Stomach (tissue), 9 donors: ENCODE measurements around the gene SCGB1A1. TPM values are rescaled to one million over a fixed set of nuclear protein-coding genes. Genes with fewer than 3 reads are reported as not detected.
"Not testable (repeated sequence)": the region's sequence is repeated elsewhere in the genome, so short reads cannot be mapped to it uniquely, and the experiment has no call there.

Experiments used
- DNase-seq, 2 donors: peaks; one replicate each; pipeline versions ENCODE4 v3.0.0 to v3.0.0-alpha.2; 2013 to 2019
- H3K27ac ChIP-seq, 5 donors: fragments of 200-600 bp in 4 of 5; sonication (generic) in 4 of 5; one replicate each; pipeline ENCODE4 v1.5.1; 2013 to 2019; ENCODE audit warnings: mild to moderate bottlenecking in 1 of 5, moderate library complexity in 1 of 5
- H3K27me3 ChIP-seq, 3 donors: fragments of 200-600 bp; sonication (generic); one replicate each; pipeline ENCODE4 v1.5.1; 2017 to 2019; ENCODE audit warnings: mixed run types in 1 of 3
- H3K36me3 ChIP-seq, 4 donors: fragments of 200-600 bp; sonication (generic); 1 replicate in 3 of 4; 2 replicates in 1 of 4; pipeline ENCODE4 v1.5.1; 2016 to 2019
- H3K4me1 ChIP-seq, 4 donors: fragments of 200-600 bp; sonication (generic); one replicate each; pipeline ENCODE4 v1.5.1; 2016 to 2019
- H3K4me3 ChIP-seq, 4 donors: fragments of 200-600 bp; sonication (generic) in 3 of 4; one replicate each; pipeline ENCODE4 v1.5.1; 2016 to 2019; ENCODE audit warnings: mild to moderate bottlenecking in 1 of 4
- H3K9me3 ChIP-seq, 4 donors: fragments of 200-600 bp; sonication (generic); one replicate each; pipeline ENCODE4 v1.5.1; 2016 to 2019
- EP300 ChIP-seq: sonication (generic); formaldehyde crosslinking; IDR thresholded peaks from one replicate; pipeline ENCODE4 v1.6.1; 2017; ENCODE audit warnings: antibody characterized with exemption
- POLR2A ChIP-seq, 4 donors: fragments of 450-650 bp; IDR thresholded peaks; one replicate each; pipeline ENCODE4 v1.6.1; 2016; ENCODE audit warnings: antibody characterized with exemption in 4 of 4, control low read depth in 2 of 4, mild to moderate bottlenecking in 1 of 4, moderate library complexity in 1 of 4
- POLR2AphosphoS5 ChIP-seq, 3 donors: sonication (generic); formaldehyde crosslinking; IDR thresholded peaks; one replicate each; pipeline ENCODE4 v1.6.1; 2016; ENCODE audit warnings: antibody characterized with exemption in 3 of 3
- WGBS, 5 donors: extraction: QIAGEN DNeasy Blood & Tissue Kit in 3 of 5; methylation state at CpG; one replicate each; pipeline versions ENCODE4 v1.1.5 to v1.1.7; 2013 to 2018; 5-methylcytosine and 5-hydroxymethylcytosine counted together
- intact Hi-C: fragments of 100-400 bp; cut with DNase I; formaldehyde crosslinking; loops from one replicate; pipeline ENCODE4 v1.15.1; 2023; ENCODE audit warnings: low total_unique reads
- polyA plus RNA-seq, 3 donors: library from polyadenylated mRNA; stranded (reverse); fragments of 200-250 nt; gene quantifications; one replicate each; pipeline ENCODE4 v1.2.3, GENCODE V29; 2013
- total RNA-seq, 5 donors: library from RNA; depleted of rRNA; stranded (reverse); fragments of >200 nt; gene quantifications; one replicate each; pipeline versions ENCODE4 v1.1.0 to v1.2.3, GENCODE V29; 2014 to 2016
- TF ChIP-seq, protein P1 (sequence below), 7 experiments: fragments of 450-650 bp in 4 of 7; fragments of 200-600 bp in 3 of 7; sonication (generic) in 3 of 7; IDR thresholded peaks; one replicate each; pipeline ENCODE4 v1.5.1; 2016 to 2019; ENCODE audit warnings: antibody characterized with exemption in 7 of 7, control low read depth in 2 of 7, mild to moderate bottlenecking in 1 of 7
- donor health status: healthy with polysubstance abuse.
- donor health status: Bipolar disorder and iron deficiency.
- donor health status: healthy.

The SCGB1A1 gene
- total and polyA plus RNA-seq, 8 donors = 2.6 to 53.9 (median 11.2) TPM; not detected in 5

- intact Hi-C loops = no loop called here
- peak; percentile 53 to 90 for DNase-seq
- WGBS, 5 donors = 32 to 47% (median 46%) methylated on average over 5 of the region's 5 CpGs
- H3K4me1 ChIP-seq = peaks cover 20 to 46% (median 32%) of the 10 kb centered on the region in 4 donors
- no peaks in the 10 kb centered on the region for H3K27me3 ChIP-seq
- TF ChIP-seq POLR2A (IDR thresholded peaks at IDR 0.05) (no peak), POLR2AphosphoS5 (IDR thresholded peaks at IDR 0.05) (peak in 2 of 3 donors; percentile 25 to 34)
- no peaks in the 10 kb centered on the region for H3K9me3 ChIP-seq
- peak overlapping the region in 4 of 5 donors; percentile 64 to 89 (median 85) for H3K27ac ChIP-seq
- H3K36me3 ChIP-seq = no peaks in the 10 kb centered on the region
- no peak overlapping the region for H3K4me3 ChIP-seq
Measured at GRCh38 chr11:62445314-62445740, 26.5 kb downstream of the SCGB1A1 start.

DNA sequence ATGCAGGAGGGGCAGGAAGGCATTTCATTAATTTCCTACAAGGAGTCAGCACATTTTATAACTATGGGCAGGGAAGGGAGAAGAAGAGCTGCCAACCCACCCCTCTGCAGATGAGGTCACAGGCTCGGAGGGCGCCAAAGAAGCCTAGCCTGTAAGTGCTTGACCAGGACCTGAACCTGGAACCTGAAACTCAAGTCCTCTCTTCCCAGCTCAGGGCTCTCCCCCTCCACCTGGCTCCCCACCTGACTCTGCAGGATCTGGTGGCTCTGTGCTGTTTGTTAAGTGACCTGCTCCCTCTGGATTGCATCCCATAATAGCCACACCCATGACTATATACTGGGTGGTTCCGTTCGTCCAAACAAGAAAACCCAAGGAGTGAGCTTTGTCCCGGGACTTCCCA, 27.3 kb downstream of the SCGB1A1 start:
- Histone ChIP-seq H3K27ac (peak overlapping the region in 3 of 5 donors; percentile 85 to 89 (median 85)), H3K36me3 (no peaks in the 10 kb centered on the region), H3K4me3 (no peak overlapping the region), H3K27me3 (no peaks in the 10 kb centered on the region), H3K9me3 (no peaks in the 10 kb centered on the region), H3K4me1 (peaks cover 19 to 38% (median 28%) of the 10 kb centered on the region in 4 donors)
- no peak for TF ChIP-seq EP300
- TF ChIP-seq POLR2A (IDR thresholded peaks at IDR 0.05) = no peak
- TF ChIP-seq, protein P1, sequence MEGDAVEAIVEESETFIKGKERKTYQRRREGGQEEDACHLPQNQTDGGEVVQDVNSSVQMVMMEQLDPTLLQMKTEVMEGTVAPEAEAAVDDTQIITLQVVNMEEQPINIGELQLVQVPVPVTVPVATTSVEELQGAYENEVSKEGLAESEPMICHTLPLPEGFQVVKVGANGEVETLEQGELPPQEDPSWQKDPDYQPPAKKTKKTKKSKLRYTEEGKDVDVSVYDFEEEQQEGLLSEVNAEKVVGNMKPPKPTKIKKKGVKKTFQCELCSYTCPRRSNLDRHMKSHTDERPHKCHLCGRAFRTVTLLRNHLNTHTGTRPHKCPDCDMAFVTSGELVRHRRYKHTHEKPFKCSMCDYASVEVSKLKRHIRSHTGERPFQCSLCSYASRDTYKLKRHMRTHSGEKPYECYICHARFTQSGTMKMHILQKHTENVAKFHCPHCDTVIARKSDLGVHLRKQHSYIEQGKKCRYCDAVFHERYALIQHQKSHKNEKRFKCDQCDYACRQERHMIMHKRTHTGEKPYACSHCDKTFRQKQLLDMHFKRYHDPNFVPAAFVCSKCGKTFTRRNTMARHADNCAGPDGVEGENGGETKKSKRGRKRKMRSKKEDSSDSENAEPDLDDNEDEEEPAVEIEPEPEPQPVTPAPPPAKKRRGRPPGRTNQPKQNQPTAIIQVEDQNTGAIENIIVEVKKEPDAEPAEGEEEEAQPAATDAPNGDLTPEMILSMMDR (IDR thresholded peaks at IDR 0.05) = no peak
- TF ChIP-seq POLR2AphosphoS5 (IDR thresholded peaks at IDR 0.05) = no peak
- DNase-seq = peak in 1 of 2 donors; percentile 54
- 42 to 59% (median 48%) methylated on average over 5 of the region's 5 CpGs for WGBS, 5 donors
- intact Hi-C loops = no loop called here

- Histone ChIP-seq H3K27me3 (no peaks in the 10 kb centered on the region), H3K4me1 (peaks cover 18 to 26% (median 20%) of the 10 kb centered on the region in 4 donors), H3K27ac (peak overlapping the region in 1 of 5 donors; percentile 35), H3K4me3 (no peak overlapping the region), H3K36me3 (no peaks in the 10 kb centered on the region), H3K9me3 (no peaks in the 10 kb centered on the region)
- 54 to 74% (median 58%) methylated on average over 9 of the region's 9 CpGs for WGBS, 5 donors
- intact Hi-C loops = no loop called here
- TF ChIP-seq POLR2AphosphoS5 (IDR thresholded peaks at IDR 0.05) = no peak
- DNase-seq = peak in 1 of 2 donors; percentile 39
Measured at GRCh38 chr11:62449451-62449851, 30.6 kb downstream of the SCGB1A1 start.

- DNase-seq, intact Hi-C loops, H3K9me3 ChIP-seq, H3K27me3 ChIP-seq, H3K36me3 ChIP-seq, H3K4me3 ChIP-seq: not testable (repeated sequence)
- Histone ChIP-seq H3K27ac (peak overlapping the region in 1 of 5 donors; percentile 35), H3K4me1 (peaks cover 13 to 21% (median 16%) of the 10 kb centered on the region in 4 donors)
- 79 to 91% (median 88%) methylated on average over 7 of the region's 7 CpGs for WGBS, 5 donors
Measured at GRCh38 chr11:62449912-62450311, 31.1 kb downstream of the SCGB1A1 start.

DNA sequence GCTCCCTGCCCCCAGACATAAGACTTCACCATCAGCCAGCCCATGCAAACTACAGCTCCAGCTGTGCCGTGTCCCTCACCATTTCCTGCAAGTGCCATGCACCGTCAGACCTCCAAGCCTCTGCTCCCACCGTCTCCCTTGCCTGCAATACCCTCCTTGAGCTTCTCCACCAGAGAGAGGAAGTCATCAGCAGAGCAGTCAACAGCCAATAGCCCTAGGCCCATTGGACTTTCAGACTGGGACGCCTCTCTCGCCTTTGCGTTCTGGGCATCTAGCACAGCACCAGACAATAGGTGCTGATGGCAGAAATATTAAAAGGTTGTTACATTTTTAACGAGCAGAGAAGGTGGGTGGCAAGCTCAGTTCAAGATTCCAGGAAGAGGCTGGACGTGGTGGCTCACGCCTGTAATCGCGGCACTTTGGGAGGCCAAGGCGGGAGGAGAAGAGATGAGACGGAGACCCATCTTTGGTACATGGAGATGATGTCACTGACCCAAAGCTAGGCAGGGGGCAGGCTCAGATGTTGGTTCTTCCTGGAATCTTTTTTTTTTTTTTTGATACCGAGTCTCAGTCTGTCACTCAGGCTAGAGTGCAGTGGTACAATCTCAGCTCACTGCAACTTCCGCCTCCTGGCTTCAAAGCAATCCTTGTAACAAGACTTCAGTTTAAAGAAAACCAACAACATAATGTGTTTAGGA, 31.9 kb downstream of the SCGB1A1 start:
- Histone ChIP-seq H3K9me3 (no peaks in the 10 kb centered on the region), H3K27me3 (no peaks in the 10 kb centered on the region), H3K4me3 (no peak overlapping the region), H3K36me3 (no peaks in the 10 kb centered on the region), H3K27ac (peak overlapping the region in 1 of 5 donors; percentile 14), H3K4me1 (peaks cover 6 to 14% (median 8%) of the 10 kb centered on the region in 4 donors)
- intact Hi-C loops = no loop called here
- WGBS, 5 donors = 88 to 93% (median 90%) methylated on average over 15 of the region's 15 CpGs
- DNase-seq = no peak
- TF ChIP-seq POLR2A (IDR thresholded peaks at IDR 0.05) (no peak), EP300 (no peak), POLR2AphosphoS5 (IDR thresholded peaks at IDR 0.05) (no peak)
- TF ChIP-seq, protein P1 (IDR thresholded peaks at IDR 0.05) = no peak

GRCh38 chr11:62451241-62451621, 32.4 kb downstream of the SCGB1A1 start:
- no peaks in the 10 kb centered on the region for H3K36me3 ChIP-seq
- no peak for DNase-seq
- no peaks in the 10 kb centered on the region for H3K27me3 ChIP-seq
- no peaks in the 10 kb centered on the region for H3K9me3 ChIP-seq
- 74 to 83% (median 80%) methylated on average over 8 of the region's 8 CpGs for WGBS, 5 donors
- H3K27ac ChIP-seq = peak overlapping the region in 1 of 5 donors; percentile 14
- peaks cover 1 to 8% (median 2%) of the 10 kb centered on the region in 4 donors for H3K4me1 ChIP-seq
- TF ChIP-seq EP300 = no peak
- no peak for TF ChIP-seq POLR2A (IDR thresholded peaks at IDR 0.05)
- TF ChIP-seq, protein P1 (IDR thresholded peaks at IDR 0.05) = no peak
- no peak for TF ChIP-seq POLR2AphosphoS5 (IDR thresholded peaks at IDR 0.05)
- no peak overlapping the region for H3K4me3 ChIP-seq
- intact Hi-C loops = no loop called here
